Ishikawa (cell line): ENCODE measurements around the gene ZNF615.

Experiments
- CEBPB ChIP-seq: IDR thresholded peaks from 2 replicates; pipeline ENCODE4 v1.6.1; 2012
- CREB1 ChIP-seq: IDR thresholded peaks from 2 replicates; pipeline ENCODE4 v1.6.1; 2012; ENCODE audit warnings: low read depth
- EGR1 ChIP-seq: IDR thresholded peaks from 2 replicates; pipeline ENCODE4 v1.6.1; 2012
- EP300 ChIP-seq: IDR thresholded peaks from 2 replicates; pipeline ENCODE4 v1.6.1; 2012; ENCODE audit warnings: borderline replicate concordance
- FOXM1 ChIP-seq: IDR thresholded peaks from 2 replicates; pipeline ENCODE4 v1.6.1; 2012; ENCODE audit warnings: low read depth, borderline replicate concordance
- NFIC ChIP-seq: IDR thresholded peaks from 2 replicates; pipeline ENCODE4 v1.6.1; 2012
- RAD21 ChIP-seq: IDR thresholded peaks from 2 replicates; pipeline ENCODE4 v1.6.1; 2012; ENCODE audit warnings: low read depth
- REST ChIP-seq: IDR thresholded peaks from 2 replicates; pipeline ENCODE4 v1.6.1; 2012; ENCODE audit warnings: low read depth, mild to moderate bottlenecking
- TAF1 ChIP-seq: IDR thresholded peaks from 2 replicates; pipeline ENCODE4 v1.6.1; 2012; ENCODE audit warnings: low read depth, mild to moderate bottlenecking
- TCF12 ChIP-seq: IDR thresholded peaks from 2 replicates; pipeline ENCODE4 v1.6.1; 2012; ENCODE audit warnings: low read depth
- TEAD4 ChIP-seq: IDR thresholded peaks from 2 replicates; pipeline ENCODE4 v1.6.1; 2012
- YY1 ChIP-seq: IDR thresholded peaks from 2 replicates; pipeline ENCODE4 v1.6.1; 2012; ENCODE audit warnings: low read depth
- ZBTB7A ChIP-seq: IDR thresholded peaks from 2 replicates; pipeline ENCODE4 v1.6.1; 2012; ENCODE audit warnings: low read depth
- TF ChIP-seq, protein P1 (sequence below): IDR thresholded peaks from 2 replicates; pipeline ENCODE4 v1.6.1; 2012
- TF ChIP-seq, protein P2 (sequence below): IDR thresholded peaks from 2 replicates; pipeline ENCODE4 v1.6.1; 2012

Gene ZNF615

GRCh38 chr19:51994048-51994644 lies 13.9 kb downstream of the ZNF615 start:
- TF ChIP-seq FOXM1: no peak
- TF ChIP-seq, protein P1, sequence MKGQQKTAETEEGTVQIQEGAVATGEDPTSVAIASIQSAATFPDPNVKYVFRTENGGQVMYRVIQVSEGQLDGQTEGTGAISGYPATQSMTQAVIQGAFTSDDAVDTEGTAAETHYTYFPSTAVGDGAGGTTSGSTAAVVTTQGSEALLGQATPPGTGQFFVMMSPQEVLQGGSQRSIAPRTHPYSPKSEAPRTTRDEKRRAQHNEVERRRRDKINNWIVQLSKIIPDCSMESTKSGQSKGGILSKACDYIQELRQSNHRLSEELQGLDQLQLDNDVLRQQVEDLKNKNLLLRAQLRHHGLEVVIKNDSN: 0 out of 2 replicates have a peak, but pooled peaks have one; percentile 17

DNA sequence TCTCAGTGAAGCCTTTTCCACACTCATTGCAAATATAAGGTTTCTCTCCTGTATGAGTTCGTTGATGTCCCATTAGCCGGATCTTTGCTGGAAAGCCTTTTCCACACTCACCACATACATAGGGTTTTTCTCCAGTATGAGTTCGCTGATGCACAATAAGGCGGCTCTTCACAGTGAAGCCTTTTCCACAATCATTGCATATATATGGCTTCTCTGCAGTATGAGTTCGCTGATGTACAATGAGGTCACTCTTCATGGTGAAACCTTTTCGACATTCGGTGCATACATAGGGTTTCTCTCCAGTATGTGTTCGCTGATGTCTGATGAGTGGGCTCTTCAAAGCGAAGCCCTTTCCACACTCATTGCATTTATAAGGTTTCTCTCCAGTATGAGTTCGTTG lies 14.6 kb downstream of the ZNF615 start:
- TF ChIP-seq TEAD4 (no peak), TCF12 (no peak)
- TF ChIP-seq, protein P2, sequence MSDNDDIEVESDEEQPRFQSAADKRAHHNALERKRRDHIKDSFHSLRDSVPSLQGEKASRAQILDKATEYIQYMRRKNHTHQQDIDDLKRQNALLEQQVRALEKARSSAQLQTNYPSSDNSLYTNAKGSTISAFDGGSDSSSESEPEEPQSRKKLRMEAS: no peak

DNA sequence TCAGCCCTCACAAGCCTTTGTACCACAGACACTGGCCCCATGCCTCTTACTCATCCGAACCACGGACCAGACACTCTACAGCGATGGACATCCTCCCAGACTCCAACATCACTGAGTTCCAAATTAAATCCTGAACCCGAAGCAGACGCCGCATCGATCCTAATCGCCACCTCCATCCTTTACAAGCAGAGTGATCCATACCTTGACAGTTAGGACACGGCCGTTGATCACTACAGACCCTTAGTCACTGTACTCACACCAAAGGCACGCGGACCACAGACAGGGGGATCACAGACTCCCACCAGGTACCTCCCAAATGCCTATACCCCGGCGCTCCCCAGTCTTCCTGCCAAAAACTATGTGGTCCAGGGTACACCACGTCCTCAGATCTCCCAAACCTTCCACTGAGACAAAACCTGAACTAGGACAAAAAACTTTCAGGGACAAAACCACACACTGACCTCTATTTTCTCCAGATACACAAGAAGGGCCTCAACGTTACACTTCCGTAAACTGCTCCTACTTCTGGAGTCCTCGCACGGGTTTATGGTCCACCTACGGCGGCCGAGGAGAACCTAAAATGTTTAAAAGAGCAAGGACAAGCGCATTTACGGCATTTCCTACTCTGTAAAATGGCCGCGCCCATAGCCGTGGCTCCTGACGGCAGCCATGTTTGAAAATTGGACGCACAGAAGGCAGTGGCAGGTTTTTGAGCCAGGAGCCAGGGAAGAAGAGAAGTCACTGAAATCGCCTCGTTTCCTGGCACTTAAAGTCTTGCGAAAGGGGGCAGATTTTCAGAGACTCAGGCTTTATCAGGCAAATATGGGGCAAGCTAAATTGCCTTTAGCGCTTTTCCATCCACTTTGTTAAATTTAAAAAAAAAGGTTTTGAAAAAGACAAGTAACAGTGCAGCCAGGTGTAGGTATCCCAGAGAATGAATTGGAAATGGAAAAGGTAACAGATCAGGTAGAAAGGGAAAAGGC lies 21.4 kb downstream of the ZNF615 start, which contains the start of gene ZNF350:
Gene ZNF350 (minus strand): TSS at position 532 of the 983 bp plus-strand sequence. CDS start 12,480 bp downstream, outside the sequence.
- TF ChIP-seq YY1 (peak; percentile 100), TEAD4 (peak; percentile 54), EP300 (no peak), TCF12 (peak; percentile 72), EGR1 (peak; percentile 99), CEBPB (0 out of 2 replicates have a peak, but pooled peaks have one; percentile 22), CREB1 (peak; percentile 46; the same call in 1 of the 2 replicates), RAD21 (no peak), FOXM1 (no peak), REST (no peak), NFIC (no peak), TAF1 (no peak; the same call in 1 of the 2 replicates), ZBTB7A (no peak)
- TF ChIP-seq, protein P2: peak; percentile 47; the same call in 1 of the 2 replicates
- TF ChIP-seq, protein P1: peak; percentile 46

DNA sequence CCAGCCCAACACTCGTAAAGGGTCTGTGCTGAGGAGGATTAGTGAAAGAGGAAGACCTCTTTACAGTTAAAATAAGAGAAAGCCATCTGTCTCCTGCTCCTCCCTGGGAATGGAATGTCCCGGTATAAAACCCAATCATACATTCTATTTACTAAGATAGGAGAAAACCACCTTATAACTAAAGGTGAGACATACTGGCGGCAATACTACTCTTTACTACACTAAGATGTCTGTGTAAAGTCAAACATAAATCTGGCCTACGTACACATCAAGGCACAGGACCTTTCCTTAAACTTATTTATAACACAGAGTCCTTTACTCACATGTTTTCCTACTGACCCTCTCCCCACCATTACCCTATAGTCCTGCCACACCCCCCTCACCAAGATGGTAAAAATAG lies 24.6 kb downstream of the ZNF615 start:
- TF ChIP-seq, protein P2: no peak
- TF ChIP-seq, protein P1: no peak

- TF ChIP-seq FOXM1: no peak
- TF ChIP-seq CEBPB: peak; percentile 65
- TF ChIP-seq NFIC: no peak
Measured at GRCh38 chr19:51980116-51980736, 27.8 kb downstream of the ZNF615 start.

DNA sequence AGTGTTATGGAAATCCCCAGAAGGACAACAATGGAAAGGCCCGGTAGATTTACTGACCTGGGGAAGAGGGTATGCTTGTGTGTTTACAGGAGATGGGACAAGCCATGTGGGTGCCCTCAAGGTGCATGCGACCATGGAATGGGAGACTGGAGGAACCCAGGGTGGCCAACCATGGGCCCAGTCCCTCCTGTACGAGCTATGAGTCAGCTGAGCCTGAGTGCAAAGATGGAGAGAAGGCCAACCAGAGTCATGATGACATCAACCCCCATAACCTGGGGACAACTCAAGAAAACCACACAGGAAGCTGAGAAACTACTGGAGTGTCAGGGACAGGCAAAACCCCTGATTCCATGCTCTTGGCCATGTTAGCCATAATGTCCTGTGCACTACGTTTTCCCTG lies 29.1 kb downstream of the ZNF615 start:
- TF ChIP-seq ZBTB7A (no peak), FOXM1 (no peak), CEBPB (no peak)
- TF ChIP-seq, protein P2: no peak

GRCh38 chr19:51977346-51977745 lies 30.7 kb downstream of the ZNF615 start:
- no peak for TF ChIP-seq TAF1
- no peak for TF ChIP-seq EP300
- TF ChIP-seq EGR1: no peak
